ENCODE measurements around the gene LRRC8B. TPM values are rescaled to one million over a fixed set of nuclear protein-coding genes. Genes with fewer than 3 reads are reported as not detected.
A peak's percentile ranks its signal among the peaks of the same experiment; 100 is the strongest.
"Not testable (repeated sequence)": the region's sequence is repeated elsewhere in the genome, so short reads cannot be mapped to it uniquely, and the experiment has no call there.

Gene LRRC8B
- total RNA-seq, 1 donor from 2014 or later, result 62.3 TPM

DNA sequence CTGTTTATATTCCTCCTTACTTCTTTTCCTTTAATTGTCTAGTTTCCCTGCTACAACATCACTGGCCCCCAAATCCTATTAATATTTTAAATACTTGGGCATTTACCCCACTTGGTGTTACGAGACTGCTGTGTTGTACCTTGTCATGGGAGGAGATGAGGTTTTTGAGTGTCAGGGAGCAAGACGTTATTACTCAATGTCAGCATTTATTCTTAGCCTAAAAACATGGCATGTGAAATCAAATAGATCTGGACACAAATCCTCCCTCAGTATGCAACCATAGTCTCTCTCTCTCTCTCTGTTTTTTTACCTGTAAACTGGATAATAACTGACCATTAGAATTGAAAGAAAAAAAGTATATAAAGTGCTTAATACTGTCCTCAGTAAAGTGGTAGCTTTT, 4.6 kb downstream of the LRRC8B start:
- H3K4me3 Mint-ChIP-seq, result no peak overlapping the region
- no peaks in the 10 kb centered on the region for H3K27me3 Mint-ChIP-seq (ENCODE audit: insufficient read depth)
- peaks cover 50% of the 10 kb centered on the region for H3K4me1 Mint-ChIP-seq (ENCODE audit: low read depth)
- H3K36me3 Mint-ChIP-seq (ENCODE audit: low read depth), result peaks cover 45% of the 10 kb centered on the region
- no peak overlapping the region for H3K27ac Mint-ChIP-seq
- H3K9me3 Mint-ChIP-seq, result no peaks in the 10 kb centered on the region
- DNase-seq (ENCODE audit: low spot score), result no peak
- intact Hi-C loops (cut with micrococcal nuclease), result no loop called here

DNA sequence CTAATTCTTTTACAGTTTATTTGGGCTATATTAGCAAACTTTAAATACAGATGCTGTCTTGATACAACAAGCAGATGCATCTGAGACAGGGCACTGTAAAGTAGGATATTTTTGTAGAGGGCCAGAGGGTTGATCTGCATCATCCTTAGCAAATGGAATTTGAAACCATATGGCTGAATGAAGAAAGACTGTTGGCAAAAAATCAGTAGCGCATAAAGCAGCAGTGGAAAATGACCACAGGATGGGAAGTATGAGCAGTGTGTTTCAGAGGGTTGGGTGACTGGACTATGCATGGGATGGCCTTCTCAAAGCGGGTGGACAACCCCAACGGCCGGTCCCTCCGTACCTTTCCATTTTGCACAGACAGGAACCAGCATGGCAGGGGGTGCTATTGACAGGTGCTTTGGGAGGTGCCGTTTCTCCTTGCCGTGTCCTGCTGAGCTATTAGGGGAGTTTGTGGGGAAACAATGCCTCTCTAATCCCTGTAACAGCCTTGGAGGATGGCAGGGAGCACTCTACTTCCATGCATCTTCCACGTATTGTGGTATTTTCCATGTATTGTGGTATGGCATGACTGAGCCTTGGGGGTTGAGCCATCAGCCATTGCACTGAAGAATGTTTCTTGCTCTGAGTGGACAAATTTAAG, 5.9 kb downstream of the LRRC8B start:
- no peaks in the 10 kb centered on the region for H3K27me3 Mint-ChIP-seq (ENCODE audit: insufficient read depth)
- H3K27ac Mint-ChIP-seq, result no peak overlapping the region
- no peak overlapping the region for H3K4me3 Mint-ChIP-seq
- H3K36me3 Mint-ChIP-seq (ENCODE audit: low read depth), result peaks cover 56% of the 10 kb centered on the region
- DNase-seq (ENCODE audit: low spot score), result no peak
- no peaks in the 10 kb centered on the region for H3K9me3 Mint-ChIP-seq
- peaks cover 61% of the 10 kb centered on the region for H3K4me1 Mint-ChIP-seq (ENCODE audit: low read depth)
- intact Hi-C loops (cut with micrococcal nuclease), result no loop called here

DNA sequence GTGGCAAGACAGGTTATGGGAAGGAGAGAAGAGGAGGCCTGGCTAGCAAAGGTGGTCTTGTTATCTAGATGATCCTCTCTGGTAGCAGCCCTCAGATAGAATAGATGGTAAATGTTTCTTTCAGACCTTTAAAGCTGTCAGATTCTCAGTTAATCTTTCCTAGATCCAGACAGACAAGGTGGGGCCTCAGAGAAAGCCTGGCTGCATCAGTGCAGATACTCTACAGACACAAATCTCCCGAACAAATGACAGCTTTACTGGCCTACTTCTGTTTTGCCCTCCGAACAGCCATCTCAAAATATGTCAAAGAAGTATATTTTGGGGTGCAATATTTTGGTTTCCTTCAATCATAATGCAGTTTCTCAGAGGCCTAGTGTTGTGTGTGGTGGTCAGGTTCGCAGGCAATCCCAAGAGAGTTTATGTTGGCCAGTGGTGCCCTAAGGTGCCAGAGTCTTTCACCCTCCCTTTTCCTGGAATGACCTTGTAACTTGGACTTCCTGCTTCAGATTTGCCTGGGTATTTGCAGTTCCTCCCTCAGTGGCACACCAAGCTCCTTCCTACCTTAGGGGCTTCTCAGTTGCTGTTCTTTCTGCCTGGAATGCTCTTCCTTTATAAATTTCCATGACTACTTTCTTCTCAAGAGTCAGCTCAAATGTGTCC, 7.0 kb downstream of the LRRC8B start:
- H3K4me3 Mint-ChIP-seq, result peak overlapping the region; percentile 41
- H3K4me1 Mint-ChIP-seq (ENCODE audit: low read depth), result peaks cover 68% of the 10 kb centered on the region
- intact Hi-C loops (cut with micrococcal nuclease), result no loop called here
- H3K9me3 Mint-ChIP-seq, result no peaks in the 10 kb centered on the region
- H3K27me3 Mint-ChIP-seq (ENCODE audit: insufficient read depth), result no peaks in the 10 kb centered on the region
- peak overlapping the region; percentile 56 for H3K27ac Mint-ChIP-seq
- no peak for DNase-seq (ENCODE audit: low spot score)
- H3K36me3 Mint-ChIP-seq (ENCODE audit: low read depth), result peaks cover 58% of the 10 kb centered on the region

DNA sequence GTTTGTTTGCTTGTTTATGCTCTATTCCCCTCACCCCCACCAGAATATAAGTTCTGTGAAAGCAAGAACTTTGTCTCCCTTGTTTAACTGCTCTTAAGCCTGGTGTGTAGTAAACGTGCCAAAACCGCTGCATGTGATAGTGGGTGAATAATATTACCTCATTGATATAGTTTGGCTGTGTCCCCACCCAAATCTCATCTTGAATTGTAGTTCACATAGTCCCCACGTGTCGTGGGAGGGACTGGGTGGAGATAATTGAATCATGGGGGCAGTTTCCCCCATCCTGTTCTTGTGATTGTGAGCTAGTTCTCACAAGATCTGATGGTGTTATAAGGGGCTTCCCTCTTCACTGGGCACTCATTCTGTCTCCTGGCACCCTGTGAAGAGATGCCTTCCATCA, 7.6 kb downstream of the LRRC8B start:
- DNase-seq (ENCODE audit: low spot score), result no peak
- H3K4me1 Mint-ChIP-seq (ENCODE audit: low read depth), result peaks cover 74% of the 10 kb centered on the region
- intact Hi-C loops (cut with micrococcal nuclease), result no loop called here
- no peaks in the 10 kb centered on the region for H3K27me3 Mint-ChIP-seq (ENCODE audit: insufficient read depth)
- H3K27ac Mint-ChIP-seq, result peak overlapping the region; percentile 56
- peaks cover 62% of the 10 kb centered on the region for H3K36me3 Mint-ChIP-seq (ENCODE audit: low read depth)
- H3K4me3 Mint-ChIP-seq, result peak overlapping the region; percentile 25
- peaks cover 4% of the 10 kb centered on the region for H3K9me3 Mint-ChIP-seq

DNA sequence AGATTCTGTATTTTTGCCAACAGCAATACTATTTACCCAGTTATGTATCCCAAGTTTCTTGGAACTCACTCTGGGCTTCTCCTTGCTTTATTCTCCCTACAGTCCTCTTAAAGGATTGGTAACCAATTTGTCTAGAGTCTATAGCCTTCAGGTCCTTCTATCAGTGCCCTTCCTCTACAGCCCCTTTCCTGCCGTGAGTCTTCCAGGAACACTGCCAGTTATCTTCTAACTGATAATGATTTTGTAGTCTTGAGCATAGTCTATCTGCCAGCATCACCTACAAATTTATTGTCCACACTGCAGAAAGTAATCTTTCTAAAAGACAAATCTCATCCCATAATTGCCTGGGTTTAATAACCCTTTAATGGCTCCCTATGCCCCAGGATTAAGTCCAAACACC, 8.2 kb downstream of the LRRC8B start:
- H3K9me3 Mint-ChIP-seq, result peaks cover 4% of the 10 kb centered on the region
- intact Hi-C loops (cut with micrococcal nuclease), result no loop called here
- peak overlapping the region; percentile 72 for H3K27ac Mint-ChIP-seq
- no peak overlapping the region for H3K4me3 Mint-ChIP-seq
- no peaks in the 10 kb centered on the region for H3K27me3 Mint-ChIP-seq (ENCODE audit: insufficient read depth)
- peaks cover 63% of the 10 kb centered on the region for H3K36me3 Mint-ChIP-seq (ENCODE audit: low read depth)
- no peak for DNase-seq (ENCODE audit: low spot score)
- peaks cover 77% of the 10 kb centered on the region for H3K4me1 Mint-ChIP-seq (ENCODE audit: low read depth)

DNA sequence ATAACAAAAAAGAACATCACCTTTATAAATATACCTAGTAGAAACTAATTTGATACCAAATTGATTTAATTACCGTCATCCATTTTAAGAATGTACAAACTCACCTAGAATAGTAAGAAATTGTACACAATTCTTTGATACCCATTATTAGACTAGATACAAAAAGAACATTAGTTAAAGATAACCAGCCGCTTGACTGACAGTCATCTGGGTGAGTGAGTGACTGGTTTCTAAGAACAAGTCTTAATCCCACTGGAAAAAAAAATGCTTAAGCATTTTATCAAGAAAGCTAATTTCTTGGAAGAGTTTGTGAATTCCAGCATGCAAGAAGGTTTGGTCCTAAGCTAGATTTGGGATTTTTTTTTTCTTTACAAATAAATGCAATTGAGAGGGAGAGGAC, 10.9 kb downstream of the LRRC8B start:
- intact Hi-C loops (cut with micrococcal nuclease), result no loop called here
- no peak overlapping the region for H3K4me3 Mint-ChIP-seq
- H3K4me1 Mint-ChIP-seq (ENCODE audit: low read depth), result peaks cover 82% of the 10 kb centered on the region
- no peak for DNase-seq (ENCODE audit: low spot score)
- H3K36me3 Mint-ChIP-seq (ENCODE audit: low read depth), result peaks cover 68% of the 10 kb centered on the region
- no peak overlapping the region for H3K27ac Mint-ChIP-seq
- H3K9me3 Mint-ChIP-seq, result peaks cover 4% of the 10 kb centered on the region
- no peaks in the 10 kb centered on the region for H3K27me3 Mint-ChIP-seq (ENCODE audit: insufficient read depth)

DNA sequence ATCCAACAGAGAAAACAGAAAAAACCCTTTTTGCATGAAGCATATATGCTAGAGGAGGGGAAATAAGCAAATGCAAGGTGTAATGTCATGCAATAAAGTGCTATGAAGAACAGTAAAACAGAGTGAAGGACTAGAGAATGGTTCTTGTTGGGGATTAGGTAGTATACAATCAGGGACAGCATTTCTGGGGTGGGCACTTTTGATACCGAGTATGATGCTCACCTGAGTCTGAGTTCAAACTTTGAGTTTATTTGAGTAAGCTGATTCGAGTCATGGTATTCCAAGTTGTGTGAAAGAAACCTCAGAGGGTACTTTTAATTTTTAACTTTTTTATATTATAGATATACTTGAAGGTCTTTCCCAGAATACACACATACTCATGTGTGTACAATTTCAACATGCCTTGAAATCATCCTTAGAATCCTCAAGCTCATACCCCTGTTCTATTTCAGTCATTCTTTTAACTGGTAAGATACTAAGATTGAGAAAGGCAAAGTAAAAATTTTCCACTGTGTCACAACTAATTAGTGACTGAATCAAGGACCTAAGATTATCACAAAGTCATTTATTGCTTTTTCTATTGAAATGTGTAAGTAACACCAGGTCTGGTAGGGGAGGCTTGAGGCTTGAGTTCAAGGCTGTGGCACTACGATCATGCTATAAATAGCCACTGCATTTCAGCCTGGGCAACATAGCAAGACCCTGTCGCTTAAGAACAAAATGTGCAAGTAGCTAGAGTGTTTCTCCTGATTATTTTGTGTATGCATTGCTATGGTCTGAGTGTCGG, 12.1 kb downstream of the LRRC8B start:
- Mint-ChIP-seq H3K4me1 (ENCODE audit: low read depth) (peaks cover 78% of the 10 kb centered on the region), H3K9me3 (peaks cover 4% of the 10 kb centered on the region), H3K4me3 (peak overlapping the region; percentile 50), H3K27ac (peak overlapping the region; percentile 89), H3K36me3 (ENCODE audit: low read depth) (peaks cover 64% of the 10 kb centered on the region), H3K27me3 (ENCODE audit: insufficient read depth) (no peaks in the 10 kb centered on the region)
- intact Hi-C loops (cut with micrococcal nuclease), result loop anchor here (1.0 to 2.0 kb wide), 3 partner anchors 8 to 16 kb away; no protein-coding TSS in a partner anchor
- DNase-seq (ENCODE audit: low spot score), result no peak

DNA sequence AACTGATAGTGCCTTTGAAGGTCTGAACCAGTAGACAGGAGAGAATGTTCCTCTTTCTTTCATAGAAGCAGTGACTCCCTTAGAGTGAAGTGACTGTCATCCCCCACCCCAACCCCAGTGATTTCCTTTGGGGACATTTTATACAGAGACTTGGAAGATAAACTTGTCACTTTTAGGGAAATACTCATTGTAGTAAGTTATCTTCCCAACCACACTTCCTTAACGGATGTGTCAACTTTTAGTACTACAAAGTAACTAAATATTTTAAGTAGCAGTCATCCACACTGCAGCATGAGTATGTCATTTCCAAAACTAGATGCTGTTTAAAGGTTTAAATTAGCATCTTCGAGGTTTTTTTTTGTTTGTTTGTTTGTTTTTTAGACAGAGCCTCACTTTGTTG, 13.7 kb downstream of the LRRC8B start:
- intact Hi-C loops (cut with micrococcal nuclease), result no loop called here
- Mint-ChIP-seq H3K4me3 (peak overlapping the region; percentile 1), H3K9me3 (peaks cover 4% of the 10 kb centered on the region), H3K36me3 (ENCODE audit: low read depth) (peaks cover 56% of the 10 kb centered on the region), H3K27me3 (ENCODE audit: insufficient read depth) (no peaks in the 10 kb centered on the region), H3K27ac (peak overlapping the region; percentile 67), H3K4me1 (ENCODE audit: low read depth) (peaks cover 75% of the 10 kb centered on the region)
- no peak for DNase-seq (ENCODE audit: low spot score)

DNA sequence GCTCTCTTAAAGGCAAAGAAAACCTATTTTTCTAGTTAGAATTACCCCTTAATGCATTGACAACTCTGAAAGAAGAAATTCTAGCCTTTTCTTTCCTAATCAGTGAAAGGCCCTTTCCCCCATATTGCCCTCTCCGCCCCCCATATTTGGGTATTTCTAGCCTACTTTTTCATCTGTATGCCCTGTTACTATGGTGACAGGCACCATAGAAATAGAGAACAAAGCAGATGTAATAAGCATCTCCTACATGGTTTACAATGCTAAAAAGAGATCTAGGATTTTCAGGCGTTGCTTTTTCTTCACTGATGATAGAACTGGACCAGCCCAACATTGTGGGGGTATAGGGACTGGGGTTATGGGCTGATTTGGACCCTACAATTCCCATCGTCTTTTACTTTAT, 14.5 kb downstream of the LRRC8B start:
- Mint-ChIP-seq H3K4me3 (no peak overlapping the region), H3K27me3 (ENCODE audit: insufficient read depth) (no peaks in the 10 kb centered on the region), H3K27ac (peak overlapping the region; percentile 67), H3K9me3 (peaks cover 4% of the 10 kb centered on the region), H3K36me3 (ENCODE audit: low read depth) (peaks cover 50% of the 10 kb centered on the region), H3K4me1 (ENCODE audit: low read depth) (peaks cover 72% of the 10 kb centered on the region)
- intact Hi-C loops (cut with micrococcal nuclease), result no loop called here
- DNase-seq (ENCODE audit: low spot score), result no peak

DNA sequence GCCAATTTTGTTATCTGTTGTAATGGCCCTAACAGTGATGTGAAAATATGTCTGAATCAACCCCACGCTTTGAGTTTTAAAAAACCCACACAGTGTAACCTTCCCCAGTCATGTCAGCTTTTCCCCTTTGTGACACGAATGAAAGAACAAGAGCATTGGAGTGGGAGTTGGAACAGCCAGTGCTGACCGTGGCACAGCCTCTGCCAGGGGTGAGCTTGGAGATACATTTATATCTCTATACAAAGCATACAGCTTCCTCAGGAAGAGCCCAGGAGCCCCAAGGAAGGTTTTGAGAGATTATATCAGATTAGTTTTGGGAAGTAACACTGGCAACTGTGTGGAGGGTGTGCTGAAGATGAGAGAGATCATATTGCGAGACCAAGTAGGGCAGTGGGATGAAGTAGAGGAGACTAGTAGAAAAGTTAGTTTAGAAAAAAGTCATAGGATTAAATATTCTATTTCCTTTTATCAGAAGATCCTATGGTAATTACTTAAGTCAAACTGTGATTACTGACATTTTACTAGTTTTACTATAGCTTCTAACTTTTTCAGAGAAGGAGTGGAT, 15.9 kb downstream of the LRRC8B start:
- peaks cover 72% of the 10 kb centered on the region for H3K4me1 Mint-ChIP-seq (ENCODE audit: low read depth)
- H3K27ac Mint-ChIP-seq, result peak overlapping the region; percentile 81
- H3K9me3 Mint-ChIP-seq, result peaks cover 4% of the 10 kb centered on the region
- no peak for DNase-seq (ENCODE audit: low spot score)
- no peaks in the 10 kb centered on the region for H3K27me3 Mint-ChIP-seq (ENCODE audit: insufficient read depth)
- peaks cover 42% of the 10 kb centered on the region for H3K36me3 Mint-ChIP-seq (ENCODE audit: low read depth)
- intact Hi-C loops (cut with micrococcal nuclease), result no loop called here
- peak overlapping the region; percentile 65 for H3K4me3 Mint-ChIP-seq

DNA sequence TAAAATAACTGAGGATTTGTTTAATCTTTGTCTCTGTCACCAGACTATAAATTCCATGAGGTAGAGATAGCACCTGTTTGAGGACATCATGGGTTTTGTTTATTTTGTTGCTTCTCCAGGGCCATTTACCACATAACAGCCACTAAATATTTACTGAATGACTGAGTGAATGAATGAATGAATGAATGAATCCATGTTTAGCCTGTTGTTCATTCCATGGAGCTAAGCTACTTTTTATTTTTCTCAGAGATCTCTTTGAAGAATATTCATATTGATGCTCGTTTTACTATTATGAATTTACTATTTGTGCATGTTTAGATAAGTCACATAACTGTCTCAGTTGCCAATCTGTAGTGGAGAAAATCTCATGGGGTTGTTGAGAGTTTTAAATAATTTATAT, 17.7 kb downstream of the LRRC8B start:
- peaks cover 2% of the 10 kb centered on the region for H3K27me3 Mint-ChIP-seq (ENCODE audit: insufficient read depth)
- H3K4me3 Mint-ChIP-seq, result no peak overlapping the region
- intact Hi-C loops (cut with micrococcal nuclease), result no loop called here
- no peaks in the 10 kb centered on the region for H3K9me3 Mint-ChIP-seq
- no peak for DNase-seq (ENCODE audit: low spot score)
- H3K36me3 Mint-ChIP-seq (ENCODE audit: low read depth), result peaks cover 46% of the 10 kb centered on the region
- H3K4me1 Mint-ChIP-seq (ENCODE audit: low read depth), result peaks cover 77% of the 10 kb centered on the region
- peak overlapping the region; percentile 21 for H3K27ac Mint-ChIP-seq

DNA sequence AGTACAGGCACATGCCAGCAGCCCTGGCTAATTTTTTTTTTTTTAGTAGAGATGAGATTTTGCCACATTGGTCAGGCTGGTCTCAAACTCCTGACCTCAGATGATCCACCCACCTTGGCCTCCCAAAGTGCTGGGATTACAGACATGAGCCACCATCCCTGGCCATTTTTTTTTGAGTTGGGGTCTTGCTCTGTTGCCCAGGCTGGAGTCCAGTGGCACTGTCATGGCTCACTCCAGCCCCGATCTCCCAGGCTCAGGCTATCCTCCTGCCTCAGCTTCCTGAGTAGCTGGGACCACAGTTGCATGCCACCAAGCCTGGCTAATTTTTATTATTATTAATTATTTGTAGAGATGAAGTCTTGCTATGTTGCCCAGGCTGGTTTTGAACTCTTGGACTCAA, 19.0 kb downstream of the LRRC8B start:
- peaks cover 80% of the 10 kb centered on the region for H3K4me1 Mint-ChIP-seq (ENCODE audit: low read depth)
- peaks cover 44% of the 10 kb centered on the region for H3K36me3 Mint-ChIP-seq (ENCODE audit: low read depth)
- H3K27ac Mint-ChIP-seq, result peak overlapping the region; percentile 90
- H3K9me3 Mint-ChIP-seq; DNase-seq (ENCODE audit: low spot score); H3K4me3 Mint-ChIP-seq; H3K27me3 Mint-ChIP-seq (ENCODE audit: insufficient read depth): not testable (repeated sequence)
- intact Hi-C loops (cut with micrococcal nuclease), result loop anchor here (2.0 kb wide), 2 partner anchors 417 to 559 kb away; partner anchors contain the start of gene GBP2

All from activated T-helper 1 cell treated with anti-CD3 and anti-CD28 coated beads, Interleukin-12 subunit alpha, Interleukin-12 subunit beta, Interleukin-2, Interleukin-4 antibody, amounts not matched to agents 30 ng/mL and 10 ng/mL and 1 ng/mL, durations not matched to agents 14 hours and 24 hours and 36 hours (primary cell).